GM19099 (cell line): ENCODE data around the gene SBNO2.

Experiments used
- POLR2A ChIP-seq: IDR thresholded peaks from 3 replicates; pipeline ENCODE4 v1.6.1; 2011; ENCODE audit warnings: low read depth; ENCODE audit not compliant: insufficient read length; ENCODE audit errors: extremely low read depth

Gene SBNO2

GRCh38 chr19:1154731-1155351, 19.2 kb downstream of the SBNO2 start:
- no peak for TF ChIP-seq POLR2A

- no peak for TF ChIP-seq POLR2A
These were observed 20.0 kb downstream of the SBNO2 start for GRCh38 chr19:1153891-1154730.

GRCh38 chr19:1151917-1152587, 22.0 kb downstream of the SBNO2 start:
- no peak for TF ChIP-seq POLR2A

GRCh38 chr19:1151037-1151724, 22.9 kb downstream of the SBNO2 start:
- no peak for TF ChIP-seq POLR2A

- TF ChIP-seq POLR2A, result no peak
These were observed 23.6 kb downstream of the SBNO2 start for GRCh38 chr19:1150333-1151036.

GRCh38 chr19:1149259-1150045, 24.6 kb downstream of the SBNO2 start:
- TF ChIP-seq POLR2A, result no peak

GRCh38 chr19:1147934-1148549, 26.0 kb downstream of the SBNO2 start:
- no peak for TF ChIP-seq POLR2A

- no peak for TF ChIP-seq POLR2A
These were observed 26.9 kb downstream of the SBNO2 start for GRCh38 chr19:1146858-1147780.

GRCh38 chr19:1146412-1146699, 27.7 kb downstream of the SBNO2 start:
- no peak for TF ChIP-seq POLR2A

- TF ChIP-seq POLR2A, result no peak
These were observed 28.2 kb downstream of the SBNO2 start for GRCh38 chr19:1145635-1146411.

GRCh38 chr19:1144741-1145140, 29.3 kb downstream of the SBNO2 start:
- no peak for TF ChIP-seq POLR2A

- TF ChIP-seq POLR2A, result no peak
These were observed 30.2 kb downstream of the SBNO2 start for GRCh38 chr19:1143828-1144399.
